Measurements from ENCODE around the gene SLC66A1. TPM values are rescaled to one million over a fixed set of nuclear protein-coding genes. Genes with fewer than 3 reads are reported as not detected.
A peak's percentile ranks its signal among the peaks of the same experiment; 100 is the strongest.

SLC66A1 gene
- total RNA-seq, 2 experiments from 2014 or later = 9.2 to 9.6 TPM

- Mint-ChIP-seq H3K4me1 (peaks cover 20% of the 10 kb centered on the region), H3K9me3 (no peaks in the 10 kb centered on the region), H3K27me3 (no peaks in the 10 kb centered on the region), H3K27ac (peak overlapping the region; percentile 48), H3K36me3 (peaks cover 8% of the 10 kb centered on the region), H3K4me3 (peak overlapping the region; percentile 51)
- ATAC-seq (ENCODE audit: low read depth) (peak; percentile 72), DNase-seq (no peak)
- POLR2A ChIA-PET = no interaction called here
These were observed 47.9 kb downstream of the SLC66A1 start for GRCh38 chr1:19360016-19360415.

DNA sequence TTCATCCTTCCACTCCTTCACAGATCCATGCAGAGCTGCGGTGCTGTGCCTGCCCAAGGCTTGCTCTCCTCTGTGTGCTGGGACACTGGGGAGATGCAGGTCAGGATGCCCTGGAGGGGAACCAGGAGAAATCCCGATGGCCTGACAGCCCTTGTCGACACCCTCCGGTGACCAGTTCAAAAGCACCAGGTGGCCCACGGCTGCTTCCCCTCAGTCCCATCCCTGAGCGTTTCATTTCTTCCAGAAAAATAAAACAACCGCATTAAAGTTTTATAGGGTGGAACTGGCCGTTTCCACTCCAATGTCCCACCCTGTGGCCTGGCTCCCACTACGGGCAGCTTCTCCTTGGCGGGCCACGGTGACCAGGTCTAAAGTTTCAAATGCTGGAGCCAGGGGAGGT lies 48.3 kb downstream of the SLC66A1 start:
- POLR2A ChIA-PET = no interaction called here
- ATAC-seq (ENCODE audit: low read depth) (no peak), DNase-seq (no peak)
- Mint-ChIP-seq H3K4me3 (peak overlapping the region; percentile 51), H3K36me3 (peaks cover 8% of the 10 kb centered on the region), H3K27ac (peak overlapping the region; percentile 18), H3K4me1 (peaks cover 20% of the 10 kb centered on the region), H3K9me3 (no peaks in the 10 kb centered on the region), H3K27me3 (no peaks in the 10 kb centered on the region)

GRCh38 chr1:19360843-19361610 lies 48.9 kb downstream of the SLC66A1 start:
- ATAC-seq (ENCODE audit: low read depth) = no peak
- DNase-seq = no peak
- peaks cover 20% of the 10 kb centered on the region for H3K4me1 Mint-ChIP-seq
- peaks cover 2% of the 10 kb centered on the region for H3K36me3 Mint-ChIP-seq
- H3K9me3 Mint-ChIP-seq = no peaks in the 10 kb centered on the region
- H3K27ac Mint-ChIP-seq = no peak overlapping the region
- POLR2A ChIA-PET = no interaction called here
- no peak overlapping the region for H3K4me3 Mint-ChIP-seq
- no peaks in the 10 kb centered on the region for H3K27me3 Mint-ChIP-seq

DNA sequence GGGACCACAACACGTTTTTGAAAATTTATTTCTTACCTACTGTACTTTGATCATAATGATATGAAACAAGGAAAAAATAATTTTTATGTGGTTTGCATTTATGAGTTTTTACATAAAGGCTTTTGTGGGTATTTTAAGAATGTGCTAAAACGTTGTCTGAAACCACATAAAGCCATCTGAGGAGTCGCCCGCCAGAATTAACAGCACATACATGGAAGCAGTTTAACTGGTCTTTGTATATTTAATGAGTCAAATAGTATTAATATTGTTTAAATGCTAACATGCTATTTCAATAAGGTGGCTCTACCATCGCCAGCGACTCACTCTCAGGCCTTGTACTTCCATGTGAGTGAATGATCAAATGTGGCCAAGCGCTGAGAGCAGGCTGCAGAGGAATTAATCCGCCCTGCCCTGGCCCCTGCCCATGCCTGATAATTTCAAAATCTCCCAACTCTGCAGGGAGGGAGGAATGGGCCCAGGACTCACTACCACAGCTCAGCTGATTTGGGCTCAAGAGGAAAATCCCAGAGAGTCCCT lies 49.6 kb downstream of the SLC66A1 start:
- no peak for DNase-seq
- no peak overlapping the region for H3K27ac Mint-ChIP-seq
- peaks cover 20% of the 10 kb centered on the region for H3K4me1 Mint-ChIP-seq
- no peak for ATAC-seq (ENCODE audit: low read depth)
- H3K9me3 Mint-ChIP-seq = no peaks in the 10 kb centered on the region
- H3K27me3 Mint-ChIP-seq = no peaks in the 10 kb centered on the region
- H3K4me3 Mint-ChIP-seq = no peak overlapping the region
- peaks cover 2% of the 10 kb centered on the region for H3K36me3 Mint-ChIP-seq
- POLR2A ChIA-PET = interaction anchor here (1.3 kb wide), 1 partner anchor 235 kb away, joined by 3 read pairs; a partner anchor contains a TSS

GRCh38 chr1:19363536-19364152 lies 51.5 kb downstream of the SLC66A1 start:
- no peaks in the 10 kb centered on the region for H3K9me3 Mint-ChIP-seq
- POLR2A ChIA-PET = interaction anchor here (1.1 kb wide), 1 partner anchor 11 kb away, joined by 4 read pairs; no protein-coding TSS in a partner anchor
- H3K27me3 Mint-ChIP-seq = no peaks in the 10 kb centered on the region
- ATAC-seq (ENCODE audit: low read depth) (no peak), DNase-seq (no peak)
- no peak overlapping the region for H3K27ac Mint-ChIP-seq
- no peak overlapping the region for H3K4me3 Mint-ChIP-seq
- H3K36me3 Mint-ChIP-seq = peaks cover 2% of the 10 kb centered on the region
- peaks cover 20% of the 10 kb centered on the region for H3K4me1 Mint-ChIP-seq

DNA sequence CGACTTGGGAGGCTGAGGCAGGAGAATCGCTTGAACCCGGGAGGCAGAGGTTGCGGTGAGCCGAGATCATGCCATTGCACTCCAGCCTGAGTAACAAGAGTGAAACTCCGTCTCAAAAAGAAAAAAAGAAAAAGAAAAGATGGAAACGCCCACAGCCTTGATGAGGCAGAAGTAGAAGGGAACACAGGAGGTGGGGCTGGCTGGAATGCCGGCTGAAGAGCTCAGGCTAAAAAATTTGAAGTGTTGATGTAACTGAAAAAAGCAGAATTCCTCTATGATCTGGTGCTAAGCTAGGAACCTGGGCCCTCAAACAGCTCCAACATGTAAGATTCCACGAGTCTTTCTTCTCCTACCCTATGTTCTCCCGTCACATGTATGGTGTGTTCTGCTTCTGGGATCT lies 53.6 kb downstream of the SLC66A1 start:
- H3K9me3 Mint-ChIP-seq = no peaks in the 10 kb centered on the region
- no peak for ATAC-seq (ENCODE audit: low read depth)
- no peak overlapping the region for H3K27ac Mint-ChIP-seq
- H3K4me1 Mint-ChIP-seq = peaks cover 10% of the 10 kb centered on the region
- POLR2A ChIA-PET = no interaction called here
- H3K4me3 Mint-ChIP-seq = no peak overlapping the region
- H3K27me3 Mint-ChIP-seq = no peaks in the 10 kb centered on the region
- peaks cover 3% of the 10 kb centered on the region for H3K36me3 Mint-ChIP-seq
- DNase-seq = no peak

DNA sequence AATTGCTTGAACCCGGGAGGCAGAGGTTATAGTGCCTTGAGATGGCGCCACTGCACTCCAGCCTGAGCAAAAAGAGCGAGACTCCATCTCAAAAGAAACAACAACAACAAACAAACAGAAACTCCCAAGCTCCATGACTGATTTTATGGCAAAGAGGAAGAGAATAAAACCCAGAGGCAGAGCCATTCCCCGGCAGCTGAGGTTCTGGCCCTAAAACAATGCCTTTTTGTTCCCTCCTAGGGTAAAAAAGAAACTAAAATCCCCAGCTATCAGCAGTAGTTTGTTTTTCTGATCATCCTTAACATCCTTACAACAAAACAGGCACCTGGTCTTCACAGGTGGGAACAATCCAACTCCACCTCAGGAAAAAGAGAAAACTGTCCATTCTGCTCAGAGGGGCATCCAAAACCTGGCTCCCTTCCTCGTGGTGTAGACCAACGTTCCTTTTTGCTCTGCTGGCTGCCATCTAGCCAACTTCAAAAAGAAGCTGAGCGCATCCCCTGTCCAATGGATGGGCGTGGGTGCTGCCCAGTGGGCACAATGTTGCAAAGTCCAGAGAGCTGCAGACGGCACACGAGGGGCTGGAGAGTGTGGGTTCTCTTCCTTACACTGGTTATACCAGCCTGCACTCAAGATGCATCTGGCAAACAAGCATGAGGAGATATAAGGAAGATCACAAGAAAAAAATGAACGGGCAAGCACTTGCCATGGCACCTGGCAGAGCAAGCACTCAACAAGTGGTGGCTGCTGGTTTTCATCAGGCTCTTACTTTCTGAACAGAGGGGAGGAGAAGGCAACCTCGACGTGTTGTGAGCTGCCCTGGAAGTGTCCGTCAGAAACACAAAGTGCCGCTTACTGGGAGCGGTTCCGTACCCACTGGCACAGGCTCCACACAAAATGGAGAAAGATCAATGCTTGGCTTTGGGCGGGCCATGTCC lies 54.7 kb downstream of the SLC66A1 start:
- H3K4me3 Mint-ChIP-seq = no peak overlapping the region
- POLR2A ChIA-PET = no interaction called here
- H3K9me3 Mint-ChIP-seq = no peaks in the 10 kb centered on the region
- H3K4me1 Mint-ChIP-seq = peaks cover 3% of the 10 kb centered on the region
- no peaks in the 10 kb centered on the region for H3K27me3 Mint-ChIP-seq
- H3K27ac Mint-ChIP-seq = peak overlapping the region; percentile 10
- no peak for DNase-seq
- no peak for ATAC-seq (ENCODE audit: low read depth)
- H3K36me3 Mint-ChIP-seq = peaks cover 1% of the 10 kb centered on the region

DNA sequence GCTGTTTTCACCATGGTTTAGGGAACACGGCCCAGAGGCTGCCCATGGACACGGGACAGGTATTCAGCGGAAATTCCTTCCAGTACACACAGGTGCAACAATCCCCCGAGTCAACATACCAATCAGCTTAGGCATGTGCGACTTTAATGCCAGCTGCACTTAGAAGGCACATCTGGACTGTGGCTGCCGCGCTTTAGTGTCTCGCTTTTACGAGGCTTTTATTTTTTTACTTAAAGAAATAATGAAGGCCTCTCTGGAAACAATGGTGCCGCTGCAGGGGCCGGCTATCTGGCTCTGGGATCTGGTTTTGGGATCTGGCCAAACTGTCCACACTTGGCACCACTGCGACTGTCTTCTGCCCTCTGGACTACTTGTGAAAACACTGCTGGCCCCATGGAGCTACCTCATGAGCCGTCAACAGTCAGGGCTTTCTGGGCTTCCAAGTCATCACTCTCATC lies 55.5 kb downstream of the SLC66A1 start:
- no peak overlapping the region for H3K4me3 Mint-ChIP-seq
- H3K4me1 Mint-ChIP-seq = peaks cover 2% of the 10 kb centered on the region
- no peaks in the 10 kb centered on the region for H3K9me3 Mint-ChIP-seq
- peaks cover 1% of the 10 kb centered on the region for H3K36me3 Mint-ChIP-seq
- no peaks in the 10 kb centered on the region for H3K27me3 Mint-ChIP-seq
- no peak overlapping the region for H3K27ac Mint-ChIP-seq
- DNase-seq (no peak), ATAC-seq (ENCODE audit: low read depth) (no peak)
- POLR2A ChIA-PET = no interaction called here

GRCh38 chr1:19368050-19368449 lies 55.9 kb downstream of the SLC66A1 start:
- Mint-ChIP-seq H3K36me3 (peaks cover 1% of the 10 kb centered on the region), H3K9me3 (no peaks in the 10 kb centered on the region), H3K4me1 (no peaks in the 10 kb centered on the region), H3K27me3 (no peaks in the 10 kb centered on the region), H3K27ac (no peak overlapping the region), H3K4me3 (no peak overlapping the region)
- DNase-seq (no peak), ATAC-seq (ENCODE audit: low read depth) (no peak)
- POLR2A ChIA-PET = no interaction called here

DNA sequence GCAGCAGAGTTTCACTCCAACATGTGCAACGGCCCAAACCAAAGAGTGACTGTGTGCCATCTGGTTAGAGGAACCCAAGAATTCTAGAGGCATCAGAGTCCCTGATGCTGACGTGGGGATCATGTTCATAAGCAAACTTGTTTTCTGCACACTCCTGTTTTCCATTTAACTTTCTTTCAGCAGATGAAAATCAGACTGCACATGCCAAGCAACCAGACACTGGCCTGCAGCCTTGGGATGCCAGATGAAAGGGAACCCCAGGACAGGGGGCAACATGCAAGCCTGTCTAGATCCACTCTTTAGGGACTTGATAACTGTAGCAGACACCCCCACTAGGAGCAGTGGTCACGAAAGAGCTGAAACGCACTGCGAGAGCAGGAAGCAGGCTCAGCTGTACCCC lies 56.8 kb downstream of the SLC66A1 start:
- Mint-ChIP-seq H3K4me1 (no peaks in the 10 kb centered on the region), H3K9me3 (no peaks in the 10 kb centered on the region), H3K27me3 (no peaks in the 10 kb centered on the region), H3K27ac (no peak overlapping the region), H3K4me3 (no peak overlapping the region), H3K36me3 (peaks cover 1% of the 10 kb centered on the region)
- ATAC-seq (ENCODE audit: low read depth) (no peak), DNase-seq (no peak)
- POLR2A ChIA-PET = no interaction called here

DNA sequence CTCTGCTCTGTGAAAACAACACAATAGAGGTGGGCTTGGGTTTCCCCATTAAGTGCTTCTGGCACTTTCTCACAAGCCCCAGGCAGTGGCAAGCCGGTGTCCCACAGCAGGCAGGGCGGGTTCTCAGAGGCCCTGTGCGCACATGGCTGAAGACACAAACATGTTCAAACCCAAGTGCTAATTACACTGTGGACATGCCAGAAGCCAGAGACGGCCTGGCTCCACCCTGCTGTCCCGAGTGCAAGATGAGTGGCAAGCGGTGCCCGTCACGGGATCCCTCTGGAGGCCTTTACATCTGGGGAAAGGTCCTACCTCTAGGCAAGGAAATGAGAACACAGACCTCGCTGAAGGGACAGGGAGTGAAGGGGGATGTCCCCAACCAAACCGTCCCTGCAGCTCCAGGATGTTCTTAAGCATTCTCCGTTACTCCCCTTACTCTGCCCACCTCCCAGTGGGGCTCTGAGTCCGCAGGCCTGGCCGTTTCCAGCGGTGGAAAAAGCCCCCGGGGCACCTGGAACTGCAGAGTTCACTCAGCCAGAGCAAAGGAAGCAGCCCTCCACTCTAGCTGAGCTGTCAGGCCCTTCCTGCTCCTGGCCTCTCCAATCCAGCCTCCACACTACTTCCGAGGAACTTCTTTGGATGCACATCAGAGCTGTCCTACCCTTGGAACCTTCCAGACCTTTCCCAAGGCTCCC lies 57.4 kb downstream of the SLC66A1 start:
- POLR2A ChIA-PET = no interaction called here
- ATAC-seq (ENCODE audit: low read depth) = no peak
- Mint-ChIP-seq H3K27me3 (no peaks in the 10 kb centered on the region), H3K4me3 (no peak overlapping the region), H3K4me1 (no peaks in the 10 kb centered on the region), H3K36me3 (peaks cover 1% of the 10 kb centered on the region), H3K9me3 (no peaks in the 10 kb centered on the region), H3K27ac (no peak overlapping the region)
- DNase-seq = no peak

DNA sequence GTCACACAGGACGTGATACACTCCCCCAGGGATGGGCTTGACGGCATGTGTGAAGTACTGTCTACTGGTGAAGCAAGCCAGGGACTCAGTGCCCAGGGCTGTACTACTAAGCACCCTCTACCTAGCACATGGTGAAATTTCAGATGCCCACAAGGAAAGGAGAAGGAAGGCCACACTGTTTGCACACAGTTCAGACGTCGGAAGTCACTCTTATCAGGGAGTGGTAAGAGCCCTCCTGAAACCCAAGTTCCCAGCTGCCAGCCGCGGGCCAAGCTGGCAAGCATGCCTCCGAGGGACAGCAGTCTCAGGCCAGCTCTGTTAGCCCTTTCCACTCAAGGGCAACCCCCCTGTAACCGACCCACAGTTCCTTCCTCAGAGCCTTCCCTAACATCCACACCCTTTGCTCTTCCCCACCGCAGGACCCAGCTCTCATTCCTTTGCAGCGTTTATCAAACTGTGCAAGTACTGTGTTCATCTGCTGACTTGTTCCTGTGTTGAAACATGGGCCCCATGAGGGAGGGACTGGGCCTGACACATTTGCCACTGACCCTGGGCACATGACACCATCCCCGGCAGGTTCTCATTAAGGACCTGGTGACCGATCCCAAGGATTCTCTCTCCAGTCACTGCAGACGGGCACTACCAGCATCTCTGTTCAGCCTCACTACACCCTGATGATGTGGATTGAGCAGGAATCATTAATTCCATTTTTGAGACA lies 58.5 kb downstream of the SLC66A1 start:
- H3K4me1 Mint-ChIP-seq = no peaks in the 10 kb centered on the region
- H3K9me3 Mint-ChIP-seq = no peaks in the 10 kb centered on the region
- no peak for DNase-seq
- H3K27me3 Mint-ChIP-seq = no peaks in the 10 kb centered on the region
- no peak overlapping the region for H3K4me3 Mint-ChIP-seq
- POLR2A ChIA-PET = no interaction called here
- H3K36me3 Mint-ChIP-seq = peaks cover 3% of the 10 kb centered on the region
- no peak for ATAC-seq (ENCODE audit: low read depth)
- H3K27ac Mint-ChIP-seq = peak overlapping the region; percentile 38
